ENCODE measurements around the gene MVB12B.
"Not testable (repeated sequence)": the region's sequence is repeated elsewhere in the genome, so short reads cannot be mapped to it uniquely, and the experiment has no call there.

Gene MVB12B

GRCh38 chr9:126551812-126552211, 225.2 kb downstream of the MVB12B start:
- FAIRE-seq = no peak

GRCh38 chr9:126554292-126554691, 227.7 kb downstream of the MVB12B start:
- FAIRE-seq = no peak

DNA sequence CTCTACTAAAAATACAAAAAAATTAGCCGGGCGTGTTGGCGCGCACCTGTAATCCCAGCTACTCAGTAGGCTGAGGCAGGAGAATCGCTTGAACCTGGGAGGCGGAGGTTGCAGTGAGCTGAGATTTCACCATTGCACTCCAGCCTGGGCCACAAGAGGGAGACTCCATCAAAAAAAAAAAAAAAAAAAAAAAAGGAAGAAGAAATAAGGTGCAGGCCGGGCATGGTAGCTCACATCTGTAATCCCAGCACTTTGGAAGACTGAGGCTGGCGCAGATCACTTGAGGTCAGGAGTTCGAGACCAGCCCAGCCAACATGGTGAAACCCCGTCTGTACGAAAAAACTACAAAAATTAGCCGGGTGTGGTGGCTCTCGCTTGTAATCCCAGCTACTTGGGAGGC, 228.8 kb downstream of the MVB12B start:
- FAIRE-seq = not testable (repeated sequence)

Measured in colon (tissue), 2 donors.